ENCODE results near the gene VPS39.

- TF ChIP-seq CTCF (IDR thresholded peaks at IDR 0.05; ENCODE audit: low read depth, low read length, poor library complexity, severe bottlenecking) = no peak
- TF ChIP-seq EZH2phosphoT487 (IDR thresholded peaks at IDR 0.05; ENCODE audit: borderline replicate concordance, low read length) = no peak
Measured at GRCh38 chr15:42121682-42122081, 86.4 kb downstream of the VPS39 start.
